ENCODE measurements around the gene GDF15.

DNA sequence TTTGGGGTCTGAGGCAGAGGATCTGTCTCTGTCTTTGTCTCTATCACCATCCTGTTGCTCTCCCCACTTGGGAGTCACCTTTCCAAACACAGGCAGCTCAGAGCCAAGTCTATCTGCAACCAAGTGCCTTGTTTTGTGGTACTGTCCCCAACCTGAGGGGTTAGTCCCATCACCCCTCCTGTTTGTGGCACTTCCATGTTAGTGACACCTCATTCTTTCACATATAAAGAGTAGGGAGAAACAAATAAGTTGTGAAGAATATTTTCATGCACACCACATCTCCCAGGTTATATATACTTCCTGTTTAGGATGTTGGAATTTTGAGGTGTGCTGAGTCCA is 3.7 kb downstream of the GDF15 start:
- TF ChIP-seq POLR2A (IDR thresholded peaks at IDR 0.05), result no peak
- TF ChIP-seq, protein P1, sequence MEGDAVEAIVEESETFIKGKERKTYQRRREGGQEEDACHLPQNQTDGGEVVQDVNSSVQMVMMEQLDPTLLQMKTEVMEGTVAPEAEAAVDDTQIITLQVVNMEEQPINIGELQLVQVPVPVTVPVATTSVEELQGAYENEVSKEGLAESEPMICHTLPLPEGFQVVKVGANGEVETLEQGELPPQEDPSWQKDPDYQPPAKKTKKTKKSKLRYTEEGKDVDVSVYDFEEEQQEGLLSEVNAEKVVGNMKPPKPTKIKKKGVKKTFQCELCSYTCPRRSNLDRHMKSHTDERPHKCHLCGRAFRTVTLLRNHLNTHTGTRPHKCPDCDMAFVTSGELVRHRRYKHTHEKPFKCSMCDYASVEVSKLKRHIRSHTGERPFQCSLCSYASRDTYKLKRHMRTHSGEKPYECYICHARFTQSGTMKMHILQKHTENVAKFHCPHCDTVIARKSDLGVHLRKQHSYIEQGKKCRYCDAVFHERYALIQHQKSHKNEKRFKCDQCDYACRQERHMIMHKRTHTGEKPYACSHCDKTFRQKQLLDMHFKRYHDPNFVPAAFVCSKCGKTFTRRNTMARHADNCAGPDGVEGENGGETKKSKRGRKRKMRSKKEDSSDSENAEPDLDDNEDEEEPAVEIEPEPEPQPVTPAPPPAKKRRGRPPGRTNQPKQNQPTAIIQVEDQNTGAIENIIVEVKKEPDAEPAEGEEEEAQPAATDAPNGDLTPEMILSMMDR (IDR thresholded peaks at IDR 0.05), result no peak

Data from Peyer's patch (tissue), 4 donors.